ENCODE results near the gene FGD3.
"Not testable (repeated sequence)": the region's sequence is repeated elsewhere in the genome, so short reads cannot be mapped to it uniquely, and the experiment has no call there.

The FGD3 gene

DNA sequence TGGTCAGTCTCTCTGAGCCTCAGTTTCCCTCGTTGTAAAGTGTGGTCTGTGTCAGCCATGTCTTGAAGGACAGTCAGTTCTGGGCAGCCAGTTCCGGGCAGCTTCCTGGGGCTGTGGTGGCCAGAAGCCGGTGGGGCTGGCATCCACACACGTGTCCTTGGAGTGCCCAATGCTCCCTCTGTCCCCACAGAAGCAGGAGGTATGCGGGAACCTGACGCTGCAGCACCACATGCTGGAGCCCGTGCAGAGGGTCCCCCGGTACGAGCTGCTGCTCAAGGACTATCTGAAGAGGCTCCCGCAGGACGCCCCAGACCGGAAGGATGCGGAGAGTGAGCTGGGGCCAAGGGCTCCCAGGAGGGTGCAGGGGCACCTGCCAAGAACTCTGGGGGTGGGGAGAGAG is 62.7 kb downstream of the FGD3 start:
- DNase-seq = no peak

DNA sequence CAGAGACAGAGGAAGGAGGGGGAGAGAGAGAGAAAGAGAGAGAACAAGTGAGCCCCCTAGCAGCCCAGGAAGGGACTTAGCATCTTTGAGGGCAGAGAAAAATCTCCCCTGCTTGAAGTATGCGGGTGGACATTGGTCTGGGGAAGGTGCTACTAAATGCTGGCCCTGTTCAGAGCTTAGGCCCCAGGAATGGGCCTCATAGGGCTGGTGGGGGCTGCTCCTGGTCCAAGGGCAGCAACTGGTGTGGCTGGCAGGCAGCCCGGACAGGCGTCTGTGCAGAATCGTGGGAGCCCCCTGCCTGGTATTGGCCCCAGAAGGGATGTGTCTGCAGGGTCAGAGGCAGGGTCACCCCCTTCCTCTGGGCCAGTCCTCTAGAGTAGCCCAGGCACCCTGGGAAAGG is 63.4 kb downstream of the FGD3 start:
- DNase-seq = no peak

DNA sequence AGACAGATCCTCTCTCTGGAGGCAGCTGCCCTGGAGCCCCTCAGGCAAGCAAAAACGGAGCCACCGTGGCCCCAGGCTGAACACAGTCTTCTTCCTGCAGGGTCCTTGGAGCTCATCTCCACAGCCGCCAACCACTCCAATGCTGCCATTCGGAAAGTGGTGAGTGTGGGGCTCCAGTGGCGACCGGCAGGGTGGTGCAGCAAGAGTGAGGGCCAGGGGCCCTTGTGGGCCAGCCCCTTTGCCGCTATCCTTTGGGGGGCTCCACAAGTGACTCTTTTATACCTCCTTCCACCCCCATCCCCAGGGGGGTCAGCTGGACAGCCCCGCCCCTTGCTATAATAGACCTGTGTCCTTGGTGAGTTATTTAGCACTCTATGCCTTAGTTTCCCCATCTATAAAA is 63.8 kb downstream of the FGD3 start:
- no peak for DNase-seq

GRCh38 chr9:93012963-93013855 is 65.9 kb downstream of the FGD3 start:
- no peak for DNase-seq

DNA sequence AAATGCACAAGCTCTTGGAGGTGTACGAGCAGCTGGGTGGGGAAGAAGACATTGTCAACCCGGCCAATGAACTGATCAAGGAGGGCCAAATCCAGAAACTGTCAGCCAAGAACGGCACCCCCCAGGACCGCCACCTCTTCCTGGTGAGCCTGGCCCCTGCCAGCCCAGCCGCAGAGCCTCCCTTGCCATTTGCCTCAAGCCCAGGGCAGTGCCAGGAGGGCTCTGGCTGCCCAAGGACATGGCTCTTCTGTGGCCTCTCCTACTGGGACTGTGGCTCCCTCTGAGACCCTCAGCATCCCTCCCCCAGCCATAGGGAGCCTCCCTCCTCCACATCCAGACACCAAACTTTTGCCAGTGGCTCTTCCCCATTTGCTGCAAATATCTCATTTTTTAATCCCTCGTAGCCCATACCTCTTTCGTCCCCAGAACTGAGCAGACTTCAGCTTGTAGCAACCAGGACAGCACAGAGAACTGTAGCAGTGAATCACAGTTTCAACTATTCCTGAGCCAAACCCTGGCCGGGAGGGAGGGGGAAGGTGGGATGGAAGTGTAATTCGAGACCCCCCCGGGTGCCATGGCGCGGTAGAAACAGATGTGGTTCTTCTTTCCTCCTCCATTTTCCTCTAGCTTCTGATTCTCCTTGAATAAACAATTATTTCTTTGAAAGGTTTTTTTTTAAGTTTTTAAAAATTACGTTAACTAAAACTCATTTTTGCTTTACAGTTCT is 66.7 kb downstream of the FGD3 start:
- no peak for DNase-seq

DNA sequence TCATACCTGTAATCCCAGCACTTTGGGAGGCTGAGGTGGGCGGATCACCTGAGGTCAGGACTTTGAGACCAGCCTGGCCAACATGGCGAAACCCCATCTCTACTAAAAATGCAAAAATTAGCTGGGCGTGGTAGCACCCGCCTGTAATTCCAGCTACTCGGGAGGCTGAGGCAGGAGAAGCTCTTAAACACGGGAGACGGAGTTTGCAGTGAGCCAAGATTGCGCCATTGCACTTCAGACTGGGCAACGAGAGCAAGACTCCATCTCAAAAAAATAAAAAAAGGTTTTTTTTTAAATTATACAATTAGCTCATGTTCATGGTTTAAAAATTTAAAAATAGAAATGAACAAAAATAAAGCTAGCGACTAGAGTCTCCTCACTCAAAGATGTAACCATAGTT is 67.9 kb downstream of the FGD3 start:
- DNase-seq = not testable (repeated sequence)

DNA sequence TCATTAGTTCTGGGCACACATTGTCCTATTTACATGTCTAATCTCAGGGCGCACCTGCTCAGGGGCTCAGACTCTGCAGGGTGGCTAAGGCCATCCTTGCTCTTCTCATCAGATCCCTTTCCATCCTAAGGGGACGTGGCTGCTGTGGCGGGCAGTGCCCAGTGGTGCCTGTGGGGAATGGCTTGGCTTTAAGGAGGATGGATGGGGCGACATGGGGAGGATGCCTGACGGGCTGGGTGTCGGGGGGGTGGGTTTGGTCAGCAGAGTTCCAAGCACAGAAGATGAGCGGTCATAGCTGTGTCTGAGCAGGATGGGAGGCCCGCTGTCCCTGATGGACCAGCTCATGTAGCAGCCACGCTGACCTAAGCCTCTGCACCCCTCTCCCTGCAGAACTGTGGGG is 70.3 kb downstream of the FGD3 start:
- DNase-seq = no peak

DNA sequence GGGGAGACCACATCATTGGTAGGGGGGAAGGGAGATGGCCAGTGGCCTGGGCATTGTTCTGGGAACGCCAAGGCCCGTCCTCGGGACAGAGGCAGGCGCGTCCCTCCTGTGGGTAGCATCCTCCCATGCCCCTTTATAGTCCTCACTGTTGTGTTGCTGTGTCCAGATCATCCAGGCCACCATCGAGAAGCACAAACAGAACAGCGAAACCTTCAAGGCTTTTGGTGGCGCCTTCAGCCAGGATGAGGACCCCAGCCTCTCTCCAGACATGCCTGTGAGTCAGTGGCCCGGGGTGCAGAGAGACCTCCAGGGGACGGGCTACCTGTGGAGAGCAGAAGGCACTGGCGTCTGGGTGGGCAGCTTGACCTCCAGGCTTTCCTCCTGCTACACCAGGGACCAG is 72.8 kb downstream of the FGD3 start:
- no peak for DNase-seq

GRCh38 chr9:93020771-93021670 is 73.7 kb downstream of the FGD3 start:
- DNase-seq = no peak

DNA sequence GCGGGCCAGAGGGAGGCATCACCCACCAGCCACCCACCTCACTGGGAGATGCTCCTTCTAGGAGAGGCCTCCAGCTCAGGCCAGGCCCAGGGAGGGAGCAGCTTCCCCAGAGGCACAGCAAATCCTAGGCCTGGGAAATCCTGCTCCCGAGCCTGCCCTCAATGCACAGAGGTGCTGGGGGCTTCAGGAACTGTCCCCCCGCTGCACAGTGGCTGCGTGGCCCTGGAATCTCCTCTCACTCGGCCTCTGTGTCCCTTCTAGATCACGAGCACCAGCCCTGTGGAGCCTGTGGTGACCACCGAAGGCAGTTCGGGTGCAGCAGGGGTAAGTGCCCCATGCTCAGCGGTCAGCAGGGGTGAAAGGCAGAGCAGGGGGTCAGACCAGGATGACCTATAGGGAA is 74.7 kb downstream of the FGD3 start:
- DNase-seq = no peak

GRCh38 chr9:93022721-93023520 is 75.6 kb downstream of the FGD3 start:
- no peak for DNase-seq

- no peak for DNase-seq
These were observed 76.1 kb downstream of the FGD3 start for GRCh38 chr9:93023521-93023815.

DNA sequence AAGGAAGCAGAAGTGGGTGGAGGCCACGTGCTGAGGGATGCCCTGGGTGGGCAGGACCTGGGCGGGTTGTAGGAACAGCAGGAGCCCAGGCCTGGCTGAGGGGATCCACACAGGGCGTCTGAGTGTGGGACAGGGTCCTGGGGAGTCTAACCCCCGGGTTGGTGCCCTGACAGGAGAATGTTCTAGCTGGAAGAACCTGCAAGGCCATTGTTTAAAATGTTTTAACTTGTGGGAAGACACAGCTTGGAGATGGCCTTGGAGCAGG is 77.3 kb downstream of the FGD3 start:
- DNase-seq = no peak

- no peak for DNase-seq
These were observed 77.8 kb downstream of the FGD3 start for GRCh38 chr9:93024986-93025630.

GRCh38 chr9:93025736-93026135 is 78.4 kb downstream of the FGD3 start:
- DNase-seq = no peak

DNA sequence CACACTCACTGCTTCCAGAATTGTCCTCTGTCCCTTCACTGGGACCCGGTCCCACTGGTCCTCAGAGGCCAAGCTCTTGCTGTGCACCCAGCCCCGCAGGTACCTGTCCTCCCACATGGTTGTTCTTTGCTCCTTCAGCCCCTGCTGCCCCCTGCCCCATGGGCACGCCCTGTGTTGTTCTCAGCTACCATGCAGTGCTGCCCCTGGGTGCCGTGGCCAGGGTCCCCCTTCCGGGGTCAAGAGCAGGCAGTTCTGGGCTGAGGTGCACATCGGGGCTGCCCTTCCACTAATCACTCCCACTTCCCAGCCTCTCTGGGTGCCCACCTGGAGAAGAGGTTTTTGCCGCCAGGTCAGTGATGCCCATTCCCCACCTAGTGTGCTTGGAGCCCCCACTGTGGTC is 79.3 kb downstream of the FGD3 start:
- DNase-seq = no peak

DNA sequence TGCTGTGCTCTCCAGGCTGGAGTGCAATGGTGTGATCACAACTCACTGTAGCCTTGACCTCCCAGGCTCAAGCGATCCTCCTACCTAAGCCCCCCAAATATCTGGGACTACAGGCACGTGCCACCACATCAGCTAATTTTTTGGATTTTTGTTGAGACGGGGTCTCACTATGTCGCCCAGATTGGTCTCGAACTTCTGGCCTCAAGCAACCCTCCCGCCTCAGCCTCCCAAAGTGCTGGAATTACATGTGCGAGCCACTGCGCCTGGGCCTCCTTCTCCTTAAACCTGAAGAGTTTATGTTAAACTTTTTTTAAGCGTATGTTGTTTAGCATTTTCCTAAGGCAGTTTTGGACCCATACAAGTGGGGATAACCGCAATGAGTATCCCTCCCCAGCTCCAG is 80.4 kb downstream of the FGD3 start:
- DNase-seq = no peak

GRCh38 chr9:93028448-93029006 is 81.2 kb downstream of the FGD3 start:
- DNase-seq = peak; percentile 69 to 79

DNA sequence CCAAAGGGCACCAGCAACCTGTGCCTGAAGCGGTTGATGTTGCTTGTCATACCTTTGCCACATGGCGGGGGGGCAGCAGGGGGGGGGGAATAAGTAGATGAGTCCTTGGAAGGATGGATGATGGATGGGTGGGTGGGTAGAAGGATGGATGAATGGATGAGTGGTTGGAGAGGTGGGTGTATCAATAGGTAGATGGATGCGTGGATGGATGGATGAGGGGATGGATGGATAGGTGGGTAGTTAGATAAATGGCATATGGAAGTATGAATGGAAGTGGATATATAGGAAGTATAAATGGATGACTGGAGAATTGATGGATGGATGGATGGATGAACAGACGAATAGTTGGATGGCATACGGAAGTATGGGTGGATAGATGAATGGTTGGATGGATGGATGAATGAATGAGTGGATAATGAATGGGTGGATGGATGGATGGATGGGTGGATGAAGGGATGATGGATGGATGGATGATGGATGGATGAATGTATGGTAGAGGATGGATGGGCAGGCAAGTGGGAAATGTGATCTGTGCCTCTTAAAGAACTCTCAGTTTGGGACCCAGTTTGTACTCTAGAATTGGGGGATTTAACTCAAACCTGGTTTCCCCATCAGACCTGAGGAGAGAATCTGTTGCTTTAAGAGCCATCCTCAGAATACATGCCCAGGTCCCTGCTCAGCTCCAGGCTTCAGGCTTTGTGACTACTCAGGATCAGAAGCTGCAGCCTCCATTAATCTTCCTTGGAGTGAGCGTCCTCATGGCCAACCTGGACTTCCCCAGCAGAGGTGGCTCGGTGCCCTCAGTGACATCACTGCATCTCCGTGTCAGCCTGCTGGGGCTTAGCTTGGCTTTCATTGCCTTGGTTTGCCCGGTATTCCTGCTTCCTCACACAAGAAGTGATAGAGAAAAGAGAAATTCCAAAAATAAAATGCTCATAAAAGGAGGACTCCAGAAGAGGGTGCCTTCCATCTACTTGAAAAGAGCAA is 83.6 kb downstream of the FGD3 start:
- DNase-seq = no peak

DNA sequence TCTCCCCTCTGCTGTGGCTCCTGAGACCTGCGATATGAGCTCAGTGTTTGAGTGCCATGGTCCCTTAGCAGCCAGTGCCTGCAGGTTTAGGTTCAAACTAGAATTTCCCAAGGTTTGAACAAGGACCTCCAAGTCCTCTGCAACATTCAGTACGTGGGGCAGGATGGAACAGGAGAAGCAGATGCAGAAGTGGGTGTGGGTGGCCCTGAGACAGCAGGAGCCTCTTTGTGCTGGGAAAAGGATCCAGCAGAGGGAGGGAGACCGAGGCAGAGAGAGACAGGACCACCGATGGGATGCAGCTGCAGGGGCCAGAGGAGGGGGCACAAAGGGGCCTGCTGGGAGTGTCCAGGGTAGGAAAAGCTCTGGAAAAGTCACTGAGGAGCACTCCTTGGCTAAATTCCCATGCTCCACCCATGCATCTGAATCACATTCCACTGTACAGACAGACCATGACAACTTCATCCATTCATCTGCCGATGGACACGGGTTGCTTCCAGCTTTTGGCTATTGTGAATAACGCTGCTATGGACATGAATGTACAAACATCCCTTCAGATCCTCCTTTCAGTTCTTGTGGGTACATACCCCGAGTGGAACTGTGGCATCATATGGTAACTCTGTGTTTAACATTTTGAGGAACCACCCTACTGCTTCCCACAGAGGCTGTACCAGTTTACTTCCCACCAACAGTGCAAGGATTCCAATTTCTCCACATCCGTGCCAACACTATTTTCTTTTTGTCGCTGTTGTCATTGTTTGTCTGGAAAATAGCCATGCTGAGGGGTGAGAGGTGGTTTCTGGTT is 84.5 kb downstream of the FGD3 start:
- peak; percentile 70 to 83 for DNase-seq

Data from inflammatory macrophage treated with lipopolysaccharide for 1 hour (primary cell).